Ishikawa (cell line): Measurements from ENCODE around the gene GARIN5A.

Experiments used
- EP300 ChIP-seq: IDR thresholded peaks from 2 replicates; pipeline ENCODE4 v1.6.1; 2012; ENCODE audit warnings: borderline replicate concordance
- RAD21 ChIP-seq: IDR thresholded peaks from 2 replicates; pipeline ENCODE4 v1.6.1; 2012; ENCODE audit warnings: low read depth
- TEAD4 ChIP-seq: IDR thresholded peaks from 2 replicates; pipeline ENCODE4 v1.6.1; 2012
- TF ChIP-seq, protein P1 (sequence below): IDR thresholded peaks from 2 replicates; pipeline ENCODE4 v1.6.1; 2012
- TF ChIP-seq, protein P2 (sequence below): IDR thresholded peaks from 2 replicates; pipeline ENCODE4 v1.6.1; 2012

DNA sequence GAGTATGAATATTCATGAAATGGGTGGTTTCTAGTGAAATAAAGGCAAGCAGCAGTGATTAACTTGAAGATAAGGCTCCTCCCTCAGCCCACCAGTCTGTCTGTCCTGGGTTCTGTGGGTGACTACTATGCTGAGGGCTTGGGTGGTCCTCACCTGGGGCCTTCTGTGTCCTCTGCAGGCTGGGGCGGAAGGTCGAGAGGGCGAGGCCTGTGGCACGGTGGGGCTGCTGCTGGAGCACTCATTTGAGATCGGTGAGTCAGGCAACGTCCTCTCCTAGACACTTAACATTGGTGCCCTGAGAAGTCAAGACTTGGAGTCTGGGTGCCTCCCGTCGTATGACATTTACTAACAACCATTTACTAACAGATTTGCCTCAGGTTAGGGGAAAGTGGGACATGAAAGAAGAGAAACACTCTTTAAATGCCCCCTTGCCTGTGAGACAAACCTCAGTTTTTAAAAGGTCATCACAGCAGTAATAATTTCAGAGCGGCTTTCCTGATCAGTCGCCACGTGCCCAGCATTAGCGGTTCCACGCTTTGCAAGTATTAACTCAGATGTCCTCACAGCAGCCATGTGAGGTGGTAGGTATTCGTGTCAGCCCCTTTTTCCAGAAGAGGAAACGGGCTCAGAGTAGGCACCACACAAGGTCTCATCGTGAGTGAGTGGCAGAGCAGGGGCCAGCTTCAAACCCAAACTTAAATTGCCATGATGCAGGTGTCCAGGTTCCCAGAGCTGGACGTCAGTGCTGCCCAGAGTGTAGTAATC, 1.3 kb upstream of the GARIN5A start:
- TF ChIP-seq EP300 (no peak), RAD21 (no peak), TEAD4 (no peak)
- TF ChIP-seq, protein P1, sequence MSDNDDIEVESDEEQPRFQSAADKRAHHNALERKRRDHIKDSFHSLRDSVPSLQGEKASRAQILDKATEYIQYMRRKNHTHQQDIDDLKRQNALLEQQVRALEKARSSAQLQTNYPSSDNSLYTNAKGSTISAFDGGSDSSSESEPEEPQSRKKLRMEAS: no peak
- TF ChIP-seq, protein P2, sequence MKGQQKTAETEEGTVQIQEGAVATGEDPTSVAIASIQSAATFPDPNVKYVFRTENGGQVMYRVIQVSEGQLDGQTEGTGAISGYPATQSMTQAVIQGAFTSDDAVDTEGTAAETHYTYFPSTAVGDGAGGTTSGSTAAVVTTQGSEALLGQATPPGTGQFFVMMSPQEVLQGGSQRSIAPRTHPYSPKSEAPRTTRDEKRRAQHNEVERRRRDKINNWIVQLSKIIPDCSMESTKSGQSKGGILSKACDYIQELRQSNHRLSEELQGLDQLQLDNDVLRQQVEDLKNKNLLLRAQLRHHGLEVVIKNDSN: no peak
